Memory B cell (primary cell): ENCODE measurements around the gene ERAP2.

Experiments
- ATAC-seq: fragments of 150-1000 bp; cut with Tn5 transposase; 2 replicates; pipeline ENCODE4 v1.10.0; 2021; ENCODE audit warnings: low read depth, mild to moderate bottlenecking, moderate library complexity
- DNase-seq, 2 donors: peaks; one replicate each; pipeline ENCODE4 v3.0.0; 2022; ENCODE audit warnings: low spot score in 2 of 2
- H3K27ac Mint-ChIP-seq: one replicate; pipeline ENCODE4 v1.8.0; 2022; ENCODE audit warnings: mild to moderate bottlenecking, moderate library complexity, mixed read lengths
- H3K27me3 Mint-ChIP-seq: one replicate; pipeline ENCODE4 v1.8.0; 2022; ENCODE audit warnings: mixed read lengths
- H3K36me3 Mint-ChIP-seq: one replicate; pipeline ENCODE4 v1.8.0; 2022; ENCODE audit warnings: mild to moderate bottlenecking, mixed read lengths
- H3K4me1 Mint-ChIP-seq: one replicate; pipeline ENCODE4 v1.8.0; 2022; ENCODE audit warnings: mixed read lengths
- H3K4me3 Mint-ChIP-seq: one replicate; pipeline ENCODE4 v1.8.0; 2022; ENCODE audit warnings: mild to moderate bottlenecking, moderate library complexity, mixed read lengths
- H3K9me3 Mint-ChIP-seq: one replicate; pipeline ENCODE4 v1.8.0; 2022; ENCODE audit warnings: mixed read lengths

The ERAP2 gene

GRCh38 chr5:96934708-96935558 is 58.6 kb downstream of the ERAP2 start:
- Mint-ChIP-seq H3K4me1 (peaks cover 38% of the 10 kb centered on the region), H3K36me3 (no peaks in the 10 kb centered on the region), H3K27ac (peak overlapping the region; percentile 96), H3K27me3 (no peaks in the 10 kb centered on the region), H3K9me3 (no peaks in the 10 kb centered on the region), H3K4me3 (peak overlapping the region; percentile 87)
- peak; percentile 68 for ATAC-seq
- peak; percentile 90 to 96 for DNase-seq

- peak; percentile 35 for ATAC-seq
- no peaks in the 10 kb centered on the region for H3K27me3 Mint-ChIP-seq
- no peaks in the 10 kb centered on the region for H3K9me3 Mint-ChIP-seq
- peak; percentile 82 to 84 for DNase-seq
- H3K4me1 Mint-ChIP-seq = peaks cover 38% of the 10 kb centered on the region
- H3K36me3 Mint-ChIP-seq = no peaks in the 10 kb centered on the region
- H3K27ac Mint-ChIP-seq = peak within 1 kb of the TSS; percentile 96
- H3K4me3 Mint-ChIP-seq = peak within 1 kb of the TSS; percentile 87
These were observed 59.5 kb downstream of the ERAP2 start, which contains the start of gene LNPEP for GRCh38 chr5:96935559-96936430. TSS of gene LNPEP (plus strand) at chr5:96936080. CDS start at chr5:96936156, 76 bp downstream.

- Mint-ChIP-seq H3K9me3 (no peaks in the 10 kb centered on the region), H3K27ac (peak overlapping the region; percentile 96), H3K36me3 (peaks cover 2% of the 10 kb centered on the region), H3K4me3 (peak overlapping the region; percentile 87), H3K4me1 (peaks cover 38% of the 10 kb centered on the region), H3K27me3 (no peaks in the 10 kb centered on the region)
- DNase-seq (peak; percentile 32 to 33), ATAC-seq (peak; percentile 8)
These were observed 60.4 kb downstream of the ERAP2 start for GRCh38 chr5:96936431-96937320.

- H3K36me3 Mint-ChIP-seq = peaks cover 8% of the 10 kb centered on the region
- no peaks in the 10 kb centered on the region for H3K9me3 Mint-ChIP-seq
- H3K27ac Mint-ChIP-seq = peak overlapping the region; percentile 65
- DNase-seq (no peak), ATAC-seq (no peak)
- H3K4me3 Mint-ChIP-seq = no peak overlapping the region
- peaks cover 35% of the 10 kb centered on the region for H3K4me1 Mint-ChIP-seq
- no peaks in the 10 kb centered on the region for H3K27me3 Mint-ChIP-seq
These were observed 64.3 kb downstream of the ERAP2 start for GRCh38 chr5:96940586-96940985.

GRCh38 chr5:96941140-96941539 is 64.8 kb downstream of the ERAP2 start:
- Mint-ChIP-seq H3K27ac (no peak overlapping the region), H3K4me1 (peaks cover 39% of the 10 kb centered on the region), H3K36me3 (peaks cover 8% of the 10 kb centered on the region), H3K9me3 (no peaks in the 10 kb centered on the region), H3K27me3 (no peaks in the 10 kb centered on the region), H3K4me3 (no peak overlapping the region)
- ATAC-seq (no peak), DNase-seq (no peak)

GRCh38 chr5:96942078-96942477 is 65.8 kb downstream of the ERAP2 start:
- no peak for ATAC-seq

GRCh38 chr5:96942911-96943310 is 66.6 kb downstream of the ERAP2 start:
- H3K4me1 Mint-ChIP-seq = peaks cover 38% of the 10 kb centered on the region

More at GRCh38 chr5:96942078-96942477, 65.8 kb downstream of the ERAP2 start:
- no peak overlapping the region for H3K27ac Mint-ChIP-seq
- H3K36me3 Mint-ChIP-seq = peaks cover 8% of the 10 kb centered on the region
- H3K9me3 Mint-ChIP-seq = no peaks in the 10 kb centered on the region
- H3K27me3 Mint-ChIP-seq = no peaks in the 10 kb centered on the region
- H3K4me3 Mint-ChIP-seq = no peak overlapping the region
- H3K4me1 Mint-ChIP-seq = peaks cover 38% of the 10 kb centered on the region
- no peak for DNase-seq

GRCh38 chr5:96943799-96944198 is 67.5 kb downstream of the ERAP2 start:
- no peak overlapping the region for H3K4me3 Mint-ChIP-seq
- H3K27me3 Mint-ChIP-seq = no peaks in the 10 kb centered on the region
- ATAC-seq (no peak), DNase-seq (no peak)
- H3K27ac Mint-ChIP-seq = peak overlapping the region; percentile 77
- peaks cover 8% of the 10 kb centered on the region for H3K36me3 Mint-ChIP-seq
- no peaks in the 10 kb centered on the region for H3K9me3 Mint-ChIP-seq
- peaks cover 31% of the 10 kb centered on the region for H3K4me1 Mint-ChIP-seq

More at GRCh38 chr5:96942911-96943310, 66.6 kb downstream of the ERAP2 start:
- Mint-ChIP-seq H3K27me3 (no peaks in the 10 kb centered on the region), H3K27ac (no peak overlapping the region), H3K9me3 (no peaks in the 10 kb centered on the region), H3K4me3 (no peak overlapping the region), H3K36me3 (peaks cover 8% of the 10 kb centered on the region)
- no peak for ATAC-seq
- DNase-seq = no peak

- no peak overlapping the region for H3K27ac Mint-ChIP-seq
- DNase-seq = no peak
- no peaks in the 10 kb centered on the region for H3K27me3 Mint-ChIP-seq
- ATAC-seq = no peak
- H3K4me1 Mint-ChIP-seq = peaks cover 39% of the 10 kb centered on the region
- peaks cover 16% of the 10 kb centered on the region for H3K36me3 Mint-ChIP-seq
- no peaks in the 10 kb centered on the region for H3K9me3 Mint-ChIP-seq
- no peak overlapping the region for H3K4me3 Mint-ChIP-seq
These were observed 69.0 kb downstream of the ERAP2 start for GRCh38 chr5:96945144-96945897.

GRCh38 chr5:96946381-96946780 is 70.1 kb downstream of the ERAP2 start:
- H3K4me1 Mint-ChIP-seq = peaks cover 32% of the 10 kb centered on the region
- no peak overlapping the region for H3K4me3 Mint-ChIP-seq
- peak overlapping the region; percentile 3 for H3K27ac Mint-ChIP-seq
- ATAC-seq (no peak), DNase-seq (no peak)
- peaks cover 16% of the 10 kb centered on the region for H3K36me3 Mint-ChIP-seq
- H3K27me3 Mint-ChIP-seq = no peaks in the 10 kb centered on the region
- H3K9me3 Mint-ChIP-seq = no peaks in the 10 kb centered on the region

- DNase-seq (no peak), ATAC-seq (no peak)
- Mint-ChIP-seq H3K4me1 (peaks cover 38% of the 10 kb centered on the region), H3K9me3 (peaks cover 3% of the 10 kb centered on the region), H3K27ac (peak overlapping the region; percentile 74), H3K27me3 (no peaks in the 10 kb centered on the region), H3K36me3 (peaks cover 16% of the 10 kb centered on the region), H3K4me3 (no peak overlapping the region)
These were observed 75.9 kb downstream of the ERAP2 start for GRCh38 chr5:96952118-96952750.

GRCh38 chr5:96952974-96953730 is 76.9 kb downstream of the ERAP2 start:
- Mint-ChIP-seq H3K4me3 (no peak overlapping the region), H3K9me3 (peaks cover 3% of the 10 kb centered on the region), H3K27me3 (no peaks in the 10 kb centered on the region), H3K27ac (peak overlapping the region; percentile 74), H3K36me3 (peaks cover 16% of the 10 kb centered on the region), H3K4me1 (peaks cover 45% of the 10 kb centered on the region)
- ATAC-seq (no peak), DNase-seq (no peak)
